GM18526 (cell line): Measurements from ENCODE around the gene IL22.

Source experiments
- POLR2A ChIP-seq: IDR thresholded peaks from 3 replicates; pipeline ENCODE4 v1.6.1; 2011; ENCODE audit not compliant: insufficient read length; ENCODE audit errors: extremely low read depth

Gene IL22

GRCh38 chr12:68253504-68253903 lies at the start of gene IL22:
Gene IL22, minus strand, starts transcription at chr12:68253604. Its CDS starts 156 bp downstream, at chr12:68253448.
- TF ChIP-seq POLR2A: no peak

GRCh38 chr12:68297929-68298328 lies 44.5 kb upstream of the IL22 start:
- TF ChIP-seq POLR2A: no peak

GRCh38 chr12:68294251-68294650 lies 40.8 kb upstream of the IL22 start:
- TF ChIP-seq POLR2A: no peak

GRCh38 chr12:68293347-68293746 lies 39.9 kb upstream of the IL22 start:
- TF ChIP-seq POLR2A: no peak

- no peak for TF ChIP-seq POLR2A
These were observed 38.9 kb upstream of the IL22 start for GRCh38 chr12:68292151-68292943.

GRCh38 chr12:68291396-68292036 lies 38.1 kb upstream of the IL22 start:
- TF ChIP-seq POLR2A: no peak

- no peak for TF ChIP-seq POLR2A
These were observed 36.7 kb upstream of the IL22 start for GRCh38 chr12:68290126-68290525.

GRCh38 chr12:68287106-68287505 lies 33.7 kb upstream of the IL22 start:
- no peak for TF ChIP-seq POLR2A

- TF ChIP-seq POLR2A: no peak
These were observed 33.0 kb upstream of the IL22 start for GRCh38 chr12:68286396-68286795.

GRCh38 chr12:68285541-68285940 lies 32.1 kb upstream of the IL22 start:
- TF ChIP-seq POLR2A: no peak

GRCh38 chr12:68281322-68282077 lies 28.1 kb upstream of the IL22 start:
- TF ChIP-seq POLR2A: no peak

- TF ChIP-seq POLR2A: no peak
These were observed 26.8 kb upstream of the IL22 start for GRCh38 chr12:68280240-68280639.

- no peak for TF ChIP-seq POLR2A
These were observed 26.0 kb upstream of the IL22 start for GRCh38 chr12:68279227-68280054.

GRCh38 chr12:68276402-68276930 lies 23.1 kb upstream of the IL22 start:
- TF ChIP-seq POLR2A: no peak

GRCh38 chr12:68272732-68273131 lies 19.3 kb upstream of the IL22 start:
- no peak for TF ChIP-seq POLR2A
